Transverse colon (tissue), 4 donors: ENCODE results near the gene MAPKAPK2. TPM values are rescaled to one million over a fixed set of nuclear protein-coding genes. Genes with fewer than 3 reads are reported as not detected.

Experiments used
- DNase-seq: peaks from one replicate; pipeline ENCODE4 v3.0.0-alpha.2; 2019
- H3K27ac ChIP-seq, 4 donors: fragments of 200-600 bp; sonication (generic); 2 replicates each; pipeline ENCODE4 v1.5.1; 2016 to 2018; ENCODE audit warnings: inconsistent platforms in 4 of 4
- H3K27me3 ChIP-seq: fragments of 200-600 bp; sonication (generic); 2 replicates; pipeline ENCODE4 v1.5.1; 2017; ENCODE audit warnings: inconsistent platforms
- H3K36me3 ChIP-seq, 4 donors: fragments of 200-600 bp; sonication (generic); 2 replicates each; pipeline ENCODE4 v1.5.1; 2017 to 2019; ENCODE audit warnings: inconsistent platforms in 4 of 4
- H3K4me1 ChIP-seq, 4 donors: fragments of 200-600 bp; sonication (generic); 2 replicates each; pipeline ENCODE4 v1.5.1; 2017 to 2020; ENCODE audit warnings: inconsistent platforms in 4 of 4
- H3K4me3 ChIP-seq, 4 donors: fragments of 200-600 bp; sonication (generic); 1 replicate in 1 of 4; 2 replicates in 3 of 4; pipeline versions ENCODE4 v1.5.1 to v1.6.1; 2017 to 2019; ENCODE audit warnings: inconsistent platforms in 4 of 4
- H3K9me3 ChIP-seq, 2 donors: fragments of 200-600 bp; sonication (generic); 2 replicates each; pipeline ENCODE4 v1.5.1; 2017 to 2019; ENCODE audit warnings: inconsistent platforms in 2 of 2
- CTCF ChIP-seq, 5 experiments: fragments of 200-600 bp in 3 of 5; fragments of 450-650 bp in 2 of 5; sonication (generic) in 3 of 5; IDR thresholded peaks; 1 replicate in 2 of 5; 2 replicates in 3 of 5; pipeline ENCODE4 v1.5.1; 2016 to 2017; ENCODE audit warnings: antibody characterized with exemption in 5 of 5, inconsistent platforms in 3 of 5, mild to moderate bottlenecking in 2 of 5, moderate library complexity in 1 of 5
- EP300 ChIP-seq: sonication (generic); formaldehyde crosslinking; IDR thresholded peaks from one replicate; pipeline ENCODE4 v1.6.1; 2017; ENCODE audit warnings: antibody characterized with exemption, low read depth
- POLR2A ChIP-seq: fragments of 450-650 bp; IDR thresholded peaks from one replicate; pipeline ENCODE4 v1.6.1; 2016; ENCODE audit warnings: antibody characterized with exemption, mild to moderate bottlenecking, moderate library complexity
- POLR2AphosphoS5 ChIP-seq, 3 donors: sonication (generic); formaldehyde crosslinking; IDR thresholded peaks; one replicate each; pipeline ENCODE4 v1.6.1; 2016; ENCODE audit warnings: antibody characterized with exemption in 3 of 3
- WGBS, 2 donors: methylation state at CpG; one replicate each; pipeline ENCODE4 v1.1.5; 2018; ENCODE audit warnings: low coverage in 1 of 2; 5-methylcytosine and 5-hydroxymethylcytosine counted together
- in situ Hi-C, 4 donors: fragments of 200-750 bp; cut with MboI; loops; one replicate each; pipeline versions ENCODE4 v1.15.0 to v1.15.1; 2017; ENCODE audit warnings: low sequenced_read_pairs in 3 of 4, low pct_ligation_motif_present in 1 of 4, low pct_unique_long_range_greater_than_20kb in 1 of 4
- intact Hi-C: fragments of 100-400 bp; cut with DNase I; formaldehyde crosslinking; loops from one replicate; pipeline ENCODE4 v1.15.1; 2023; ENCODE audit warnings: low total_unique reads
- total RNA-seq, 4 donors: library from RNA; depleted of rRNA; stranded (reverse); fragments of >200 nt; gene quantifications; one replicate each; pipeline ENCODE4 v1.1.0, GENCODE V29; 2016

The MAPKAPK2 gene
- total RNA-seq, 4 donors from 2014 or later: 47.0 to 74.8 (median 52.2) TPM

DNA sequence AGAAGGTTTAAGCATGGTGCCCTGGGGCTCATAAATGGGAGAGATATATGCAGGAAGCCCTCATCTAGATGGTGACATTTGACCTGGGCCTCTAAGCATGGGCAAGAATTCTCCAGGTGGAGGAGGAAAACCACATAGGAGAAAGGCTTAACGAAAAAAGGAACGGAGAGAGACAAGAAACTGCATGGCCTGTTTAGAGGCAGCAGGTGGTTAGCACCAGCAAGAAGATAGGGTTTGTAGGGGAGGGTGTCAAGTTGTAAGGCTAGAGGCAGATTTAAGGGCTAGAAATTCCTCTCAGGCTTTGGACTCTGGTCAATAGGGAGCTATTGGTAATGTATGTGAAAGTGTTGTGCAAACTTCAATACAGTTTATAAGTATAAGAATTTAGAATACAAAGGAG is 8.2 kb upstream of the MAPKAPK2 start:
- in situ Hi-C loops: no loop called here
- Histone ChIP-seq H3K27ac (peak overlapping the region in 1 of 4 donors; percentile 83), H3K36me3 (no peaks in the 10 kb centered on the region), H3K9me3 (no peaks in the 10 kb centered on the region), H3K4me3 (no peak overlapping the region), H3K27me3 (no peaks in the 10 kb centered on the region), H3K4me1 (peaks cover 23 to 46% (median 35%) of the 10 kb centered on the region in 4 donors)
- DNase-seq: no peak
- TF ChIP-seq CTCF (IDR thresholded peaks at IDR 0.05) (no peak), POLR2AphosphoS5 (IDR thresholded peaks at IDR 0.05) (no peak), POLR2A (no peak), EP300 (no peak)
- intact Hi-C loops: no loop called here
- WGBS, 2 donors: 78 to 92% methylated on average over 2 of the region's 2 CpGs

DNA sequence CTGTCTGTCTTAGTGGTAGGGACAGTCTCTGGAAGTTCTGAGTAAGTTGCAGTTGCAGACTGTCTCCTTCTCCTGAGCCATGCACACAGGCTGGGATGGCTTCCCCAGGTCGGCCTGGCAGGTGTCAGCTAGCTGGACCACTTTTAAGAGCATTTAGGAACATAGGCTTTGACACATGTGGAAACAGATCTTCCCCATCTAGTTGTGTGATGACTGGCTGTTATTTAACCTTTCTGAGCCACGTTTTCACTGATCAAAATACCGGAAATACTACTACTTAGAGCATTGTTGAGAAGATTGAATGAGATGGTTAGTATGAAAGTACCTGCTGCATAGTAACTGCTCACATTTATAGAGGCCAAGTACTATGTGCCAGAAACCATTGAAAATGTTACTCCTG is 6.2 kb upstream of the MAPKAPK2 start:
- Histone ChIP-seq H3K27ac (no peak overlapping the region), H3K4me1 (peaks cover 11 to 33% (median 15%) of the 10 kb centered on the region in 4 donors), H3K27me3 (no peaks in the 10 kb centered on the region), H3K4me3 (no peak overlapping the region), H3K9me3 (no peaks in the 10 kb centered on the region), H3K36me3 (no peaks in the 10 kb centered on the region)
- DNase-seq: no peak
- no peak for TF ChIP-seq EP300
- no peak for TF ChIP-seq CTCF (IDR thresholded peaks at IDR 0.05)
- TF ChIP-seq POLR2AphosphoS5 (IDR thresholded peaks at IDR 0.05): no peak
- TF ChIP-seq POLR2A: no peak
- WGBS, 2 donors: 67 to 81% methylated on average over 2 to 3 of the region's 3 CpGs
- intact Hi-C loops (no loop called here), in situ Hi-C loops (no loop called here)

- Histone ChIP-seq H3K27ac (peak overlapping the region in 1 of 4 donors; percentile 22), H3K36me3 (no peaks in the 10 kb centered on the region), H3K27me3 (no peaks in the 10 kb centered on the region), H3K4me3 (no peak overlapping the region), H3K4me1 (peaks cover 6 to 28% (median 13%) of the 10 kb centered on the region in 4 donors), H3K9me3 (no peaks in the 10 kb centered on the region)
- WGBS, 2 donors: 40 to 46% methylated on average over 1 to 5 of the region's 5 CpGs
- intact Hi-C loops: no loop called here
- in situ Hi-C loops: no loop called here
- DNase-seq: peak; percentile 50
- TF ChIP-seq POLR2A (no peak), CTCF (IDR thresholded peaks at IDR 0.05) (no peak), POLR2AphosphoS5 (IDR thresholded peaks at IDR 0.05) (peak in 1 of 3 donors; percentile 15), EP300 (no peak)
Observed at GRCh38 chr1:206679738-206680211, 4.9 kb upstream of the MAPKAPK2 start.

GRCh38 chr1:206680279-206680678 is 4.4 kb upstream of the MAPKAPK2 start:
- Histone ChIP-seq H3K27me3 (no peaks in the 10 kb centered on the region), H3K4me1 (peaks cover under 1 to 23% (median 8%) of the 10 kb centered on the region in 4 donors), H3K4me3 (no peak overlapping the region), H3K36me3 (no peaks in the 10 kb centered on the region), H3K9me3 (no peaks in the 10 kb centered on the region), H3K27ac (peak overlapping the region in 1 of 4 donors; percentile 22)
- TF ChIP-seq POLR2A: no peak
- TF ChIP-seq CTCF (IDR thresholded peaks at IDR 0.05): no peak
- TF ChIP-seq EP300: no peak
- TF ChIP-seq POLR2AphosphoS5 (IDR thresholded peaks at IDR 0.05): no peak
- in situ Hi-C loops: no loop called here
- intact Hi-C loops: no loop called here
- WGBS, 2 donors: 70 to 85% methylated on average over 4 of the region's 4 CpGs
- DNase-seq: no peak
